K562 (cell line): ENCODE results near the gene MAPK13. TPM values are rescaled to one million over a fixed set of nuclear protein-coding genes. Genes with fewer than 3 reads are reported as not detected.

ENCODE experiments used
- ARID1B ChIP-seq: fragments of 450-650 bp; IDR thresholded peaks from 2 replicates; pipeline ENCODE4 v1.6.1; 2016; ENCODE audit warnings: antibody characterized with exemption, mild to moderate bottlenecking, inconsistent platforms
- ARID4B ChIP-seq: sonication (generic); formaldehyde crosslinking; IDR thresholded peaks from 2 replicates; pipeline ENCODE4 v1.8.0; 2022; ENCODE audit warnings: mild to moderate bottlenecking, missing genetic modification reagents
- ATF3 ChIP-seq, 2 experiments: fragments of 450-650 bp in 1 of 2; sonication (generic) in 1 of 2; formaldehyde crosslinking in 1 of 2; IDR thresholded peaks in 1 of 2; conservative IDR thresholded peaks in 1 of 2; 2 replicates each; pipeline versions ENCODE4 v1.6.1 to v1.8.1; 2016 to 2023; ENCODE audit warnings: mild to moderate bottlenecking in 2 of 2, moderate library complexity in 2 of 2, inconsistent platforms in 1 of 2, missing genetic modification reagents in 1 of 2
- CEBPG ChIP-seq, 3 experiments: fragments of 200-800 bp in 1 of 3; sonication (Bioruptor generic) in 1 of 3; sonication (generic) in 1 of 3; formaldehyde crosslinking in 1 of 3; IDR thresholded peaks in 2 of 3; conservative IDR thresholded peaks in 1 of 3; 2 replicates each; pipeline versions ENCODE4 v1.6.1 to v1.8.0; 2016 to 2022; ENCODE audit warnings: missing compliant biosample characterization in 2 of 3, missing genetic modification characterization in 2 of 3, mild to moderate bottlenecking in 1 of 3, missing genetic modification reagents in 1 of 3
- CHD1 ChIP-seq: fragments of 200-600 bp; sonication (generic); IDR thresholded peaks from one replicate; pipeline ENCODE4 v1.6.1; 2012; ENCODE audit warnings: mild to moderate bottlenecking, moderate library complexity, low read length, inconsistent platforms
- CREM ChIP-seq: IDR thresholded peaks from 2 replicates; pipeline ENCODE4 v1.6.1; 2014; ENCODE audit warnings: antibody characterized with exemption, low read depth
- EP300 ChIP-seq: IDR thresholded peaks from 2 replicates; pipeline ENCODE4 v1.6.1; 2012; ENCODE audit warnings: low read length, improper control_type of control experiment
- EP400 ChIP-seq: fragments of 450-650 bp; IDR thresholded peaks from 2 replicates; pipeline ENCODE4 v1.6.1; 2017; ENCODE audit warnings: antibody characterized with exemption, mild to moderate bottlenecking, moderate library complexity
- FOXA3 ChIP-seq, 2 experiments: fragments of 450-650 bp in 1 of 2; sonication (generic) in 1 of 2; formaldehyde crosslinking; IDR thresholded peaks in 1 of 2; conservative IDR thresholded peaks in 1 of 2; 2 replicates each; pipeline versions ENCODE4 v1.4.0 to v1.8.0; 2020 to 2022; ENCODE audit warnings: mild to moderate bottlenecking in 2 of 2, missing genetic modification reagents in 1 of 2
- GABPA ChIP-seq: fragments of 200-800 bp; sonication (Bioruptor generic); conservative IDR thresholded peaks from 2 replicates; pipeline ENCODE4 v1.6.1; 2016; ENCODE audit warnings: low read depth, missing genetic modification characterization, missing compliant biosample characterization
- GATAD2A ChIP-seq: fragments of 450-650 bp; IDR thresholded peaks from 2 replicates; pipeline ENCODE4 v1.6.1; 2017
- HES1 ChIP-seq: fragments of 450-650 bp; IDR thresholded peaks from 2 replicates; pipeline ENCODE4 v1.6.1; 2016; ENCODE audit warnings: low read depth, mild to moderate bottlenecking, moderate library complexity
- MAFF ChIP-seq: IDR thresholded peaks from 2 replicates; pipeline ENCODE4 v1.6.1; 2012; ENCODE audit warnings: low read length, improper control_type of control experiment
- NFIC ChIP-seq: fragments of 450-650 bp; IDR thresholded peaks from 2 replicates; pipeline ENCODE4 v1.6.1; 2017; ENCODE audit warnings: mild to moderate bottlenecking, inconsistent platforms
- PHF8 ChIP-seq: fragments of 200-600 bp; sonication (generic); IDR thresholded peaks from 2 replicates; pipeline ENCODE4 v1.6.1; 2012; ENCODE audit warnings: mixed run types, mild to moderate bottlenecking, inconsistent platforms, low read length, moderate library complexity, borderline replicate concordance
- PTTG1 ChIP-seq: fragments of 450-650 bp; IDR thresholded peaks from 2 replicates; pipeline ENCODE4 v1.6.1; 2016; ENCODE audit warnings: low read depth, mild to moderate bottlenecking, missing genetic modification characterization, missing compliant biosample characterization
- SRF ChIP-seq, 2 experiments: fragments of 250-450, 450-650 bp in 1 of 2; sonication (Bioruptor Pico) in 1 of 2; sonication (generic) in 1 of 2; formaldehyde crosslinking; IDR thresholded peaks; 2 replicates each; pipeline versions ENCODE4 v1.5.0 to v1.5.1; 2020 to 2022; ENCODE audit warnings: mild to moderate bottlenecking in 1 of 2, missing genetic modification reagents in 1 of 2
- TRIM24 ChIP-seq, 2 experiments: fragments of 450-650 bp; IDR thresholded peaks; 2 replicates each; pipeline ENCODE4 v1.6.1; 2016
- ZBTB9 ChIP-seq: fragments of 450-650 bp; formaldehyde crosslinking; IDR thresholded peaks from 2 replicates; pipeline ENCODE4 v1.4.0; 2020; ENCODE audit warnings: mild to moderate bottlenecking, moderate library complexity
- ZEB2 ChIP-seq: fragments of 450-650 bp; IDR thresholded peaks from 2 replicates; pipeline ENCODE4 v1.6.1; 2016
- polyA plus RNA-seq, 8 experiments: library from polyadenylated mRNA; depleted of rRNA in 4 of 8; stranded (reverse) in 5 of 8; unstranded in 3 of 8; fragments of >200 nt; fragmentation: Nextera tagmentation in 2 of 8; fragmentation: Illumina TruSeq in 1 of 8; extraction: Ambion mirVana in 2 of 8; extraction: Trizol in 1 of 8; gene quantifications; 2 replicates each; pipeline versions ENCODE4 v1.2.1 to v1.2.3, GENCODE V29; 2011 to 2014; ENCODE audit warnings: inconsistent platforms in 1 of 8, missing spikeins in 1 of 8
- total RNA-seq, 7 experiments: library from RNA; depleted of rRNA in 6 of 7; stranded (reverse); fragments of >200 nt in 6 of 7; fragmentation: Illumina TruSeq in 2 of 7; extraction: Trizol in 2 of 7; gene quantifications; 2 replicates each; pipeline versions ENCODE4 v1.2.1 to v1.2.3, GENCODE V29; 2011 to 2021; ENCODE audit warnings: low replicate concordance in 1 of 7

Gene MAPK13
- total and polyA plus RNA-seq, 9 of the 15 experiments (the other 6 are each of a cell fraction or from before 2014, with no cell fraction given) = 0.03 to 2.3 (median 0.48) TPM; not detected in 1

GRCh38 chr6:36118550-36119107 lies 11.7 kb upstream of the MAPK13 start (continued):
- TF ChIP-seq PTTG1 (tag) = no peak
- TF ChIP-seq CEBPG (CRISPR knock-in tag; IDR thresholded peaks at IDR 0.05) = peak; percentile 92
- peak; percentile 88 to 94 for TF ChIP-seq CEBPG (tag; conservative IDR thresholded peaks at IDR 0.05 in 1 of 2, IDR thresholded peaks at IDR 0.05 in 1 of 2)
- TF ChIP-seq GABPA (tag) = peak; percentile 70
- TF ChIP-seq ZBTB9 (CRISPR knock-in tag) = 0 out of 2 replicates have a peak, but pooled peaks have one; percentile 10
- TF ChIP-seq NFIC = peak; percentile 87
- TF ChIP-seq MAFF = peak; percentile 68
- peak; percentile 57; the same call in 1 of the 2 replicates for TF ChIP-seq GATAD2A
- peak; percentile 89 for TF ChIP-seq EP300
- peak; percentile 96 for TF ChIP-seq CREM
- TF ChIP-seq CHD1 = no peak
- TF ChIP-seq EP400 = peak; percentile 61
- peak in 1 of 2 experiments; percentile 70; a peak in 1 of 4 replicates for TF ChIP-seq SRF (CRISPR knock-in tag; IDR thresholded peaks at IDR 0.05)
- TF ChIP-seq PHF8 = peak; percentile 10; the same call in 1 of the 2 replicates
- TF ChIP-seq ARID1B = peak; percentile 96
- TF ChIP-seq ATF3 (IDR thresholded peaks at IDR 0.05) = peak; percentile 95
- no peak for TF ChIP-seq ATF3 (CRISPR knock-in tag; conservative IDR thresholded peaks at IDR 0.05)
- peak in 1 of 2 experiments; percentile 79; a peak in 1 of 4 replicates for TF ChIP-seq FOXA3 (CRISPR knock-in tag; conservative IDR thresholded peaks at IDR 0.05 in 1 of 2, IDR thresholded peaks at IDR 0.05 in 1 of 2)
- peak; percentile 62 to 82; a peak in 3 of 4 replicates for TF ChIP-seq TRIM24 (IDR thresholded peaks at IDR 0.05)
- TF ChIP-seq ZEB2 = peak; percentile 40; the same call in 1 of the 2 replicates
- TF ChIP-seq ARID4B (CRISPR knock-in tag) = peak; percentile 39; the same call in 1 of the 2 replicates
- TF ChIP-seq HES1 = peak; percentile 54; the same call in 1 of the 2 replicates
